Stimulated activated CD4-positive, alpha-beta T cell treated with anti-CD3 and anti-CD28 coated beads, TNF-alpha, amount 100 ng/mL, for 24 hours (primary cell): ENCODE measurements around the gene HACE1.

ENCODE experiments used
- DNase-seq, 3 experiments: peaks; one replicate each; pipeline ENCODE4 v3.0.0-alpha.2; 2020; ENCODE audit warnings: low read depth in 3 of 3

The HACE1 gene

DNA sequence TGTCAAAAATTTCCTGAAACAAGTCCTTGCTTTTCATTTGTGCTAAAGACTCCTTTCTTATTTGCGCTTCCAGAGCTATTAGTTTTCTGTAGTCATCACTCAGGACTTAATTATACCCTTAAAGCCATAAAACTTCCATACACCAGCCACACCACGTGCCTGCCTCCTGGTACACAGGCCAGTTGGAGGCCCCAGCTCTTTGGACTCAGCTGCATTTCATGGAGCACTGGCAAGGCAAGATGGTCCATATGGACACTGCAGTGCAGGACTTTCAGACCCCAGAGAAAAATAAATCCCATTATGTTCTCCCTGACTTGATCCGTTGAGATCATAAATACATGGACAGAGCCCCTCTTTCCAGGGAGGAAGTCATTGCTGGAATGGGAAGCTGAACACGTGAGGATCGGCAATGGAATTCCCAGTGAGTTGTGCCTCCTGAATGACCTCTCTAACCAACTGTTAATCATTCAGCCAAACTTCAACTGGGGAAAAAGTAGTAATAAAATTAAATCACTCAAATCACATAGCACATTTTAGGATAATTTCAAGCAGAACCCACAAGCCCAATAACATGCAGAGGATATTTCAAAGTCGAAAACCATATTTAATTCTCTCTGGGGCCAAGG, 173.1 kb downstream of the HACE1 start:
- no peak for DNase-seq

DNA sequence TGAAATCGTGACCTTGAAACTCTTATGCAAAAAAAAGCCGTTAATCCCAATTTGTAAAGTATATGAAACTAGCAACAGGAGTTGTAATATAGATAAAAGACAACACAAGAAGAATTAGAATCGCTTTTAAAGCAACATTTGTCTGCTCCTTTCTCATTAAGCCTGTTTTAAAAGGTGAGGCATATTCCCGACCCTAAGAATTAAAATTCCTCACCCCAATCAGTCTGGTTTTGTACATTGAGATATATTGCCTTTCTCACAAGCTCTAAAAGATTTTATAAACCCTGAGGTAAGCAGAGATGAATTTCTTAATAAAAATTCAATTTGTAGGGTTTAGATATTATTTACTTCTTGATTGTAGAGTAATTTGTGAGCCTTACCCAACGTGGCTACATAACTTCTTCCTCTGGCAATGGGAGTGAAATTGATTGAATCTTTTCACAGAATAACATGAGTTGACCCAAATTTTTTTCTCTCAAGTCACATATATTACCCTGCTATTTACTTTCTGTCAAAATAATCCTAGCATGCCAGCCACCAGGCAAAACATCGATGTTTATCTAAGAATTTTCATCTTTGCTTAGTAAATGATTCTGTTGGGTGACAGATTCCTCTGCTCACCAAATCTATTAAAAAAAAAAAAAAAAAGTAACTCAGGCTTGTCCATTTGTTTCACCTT, 173.7 kb downstream of the HACE1 start:
- no peak for DNase-seq

DNA sequence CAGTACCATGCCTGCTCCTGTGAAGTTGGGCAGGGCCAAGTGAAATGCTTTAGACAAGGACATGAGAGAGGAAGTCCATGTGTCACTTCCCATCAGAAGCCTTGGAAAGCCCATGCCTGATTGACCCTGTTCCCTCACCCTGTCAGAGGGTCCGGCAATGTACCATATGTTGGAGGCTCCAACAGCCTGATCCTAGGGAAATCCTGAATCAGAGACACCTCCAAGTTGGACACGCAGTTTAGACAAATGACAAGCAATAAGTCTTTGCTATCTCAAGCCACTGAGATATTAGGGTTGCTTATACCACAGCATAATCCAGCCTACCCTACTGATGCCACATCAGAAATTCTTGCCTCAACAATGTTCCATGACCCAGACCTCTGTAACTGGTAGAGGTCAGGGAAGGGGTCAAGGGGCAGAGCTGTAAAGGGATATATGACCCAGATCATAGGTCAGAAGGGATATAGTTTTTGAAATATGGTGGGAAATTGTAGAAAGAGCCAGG, 174.8 kb downstream of the HACE1 start:
- no peak for DNase-seq

DNA sequence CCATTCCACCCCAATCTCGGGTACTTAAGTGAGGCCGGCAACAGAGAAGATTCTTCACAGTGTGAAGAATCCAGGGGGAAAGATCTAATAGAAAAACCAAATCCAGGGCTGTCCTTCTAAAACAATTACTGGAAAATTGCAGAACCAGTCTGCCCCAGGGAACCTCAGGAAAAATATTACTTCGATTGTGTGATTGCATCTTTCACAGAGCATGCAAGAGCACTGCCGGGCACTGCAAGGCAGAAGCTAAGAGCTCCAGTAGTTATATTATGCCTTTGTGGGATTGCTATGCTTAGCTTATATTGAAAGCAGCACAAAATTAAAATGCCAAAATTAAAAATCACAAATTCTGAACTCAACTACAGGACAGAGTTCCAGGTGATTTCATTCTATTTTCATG, 175.9 kb downstream of the HACE1 start:
- no peak for DNase-seq

DNA sequence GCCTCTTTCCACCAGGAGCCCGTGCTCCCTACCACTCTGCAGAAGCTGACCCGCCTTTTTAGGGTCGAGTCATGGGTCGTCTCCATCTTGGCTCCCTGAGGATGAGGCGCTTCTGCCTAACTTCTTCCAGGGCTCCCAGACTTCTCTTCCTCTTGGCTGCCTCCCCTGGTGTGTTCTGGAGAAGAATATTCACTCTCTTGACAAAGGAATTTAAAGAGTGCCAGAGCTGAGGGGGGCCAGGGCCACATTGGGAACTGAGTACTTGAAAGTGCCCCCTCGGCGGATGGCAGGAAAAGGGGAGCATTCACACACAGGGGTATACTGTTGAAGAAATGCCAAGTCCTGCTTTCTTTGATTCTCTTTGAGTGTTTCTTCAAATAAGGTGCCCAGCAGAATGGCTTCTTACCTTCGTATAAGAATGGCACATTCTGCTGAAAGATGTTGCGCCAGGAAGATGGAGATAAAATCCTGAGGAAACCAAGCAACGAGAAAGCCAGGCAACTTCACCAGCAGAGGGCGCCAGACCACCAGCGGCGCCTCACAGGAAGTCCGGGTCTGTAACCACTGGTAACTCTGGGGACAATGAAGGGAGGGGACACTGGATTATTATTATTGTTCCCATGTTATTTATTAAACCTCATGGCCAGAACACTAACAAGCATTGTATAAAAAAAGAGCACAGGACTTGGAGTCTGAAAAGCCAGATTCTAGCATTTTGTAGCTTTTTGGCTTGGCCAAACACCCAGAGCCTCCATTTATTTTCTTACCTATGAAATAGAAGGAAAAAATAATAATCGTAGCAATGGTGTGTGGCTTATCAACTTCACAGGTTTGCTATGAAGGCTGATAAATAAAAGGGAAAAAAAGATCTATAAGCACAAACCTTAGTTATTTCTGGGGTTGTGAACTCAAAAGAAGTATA, 176.7 kb downstream of the HACE1 start:
- peak; percentile 50 to 71 (median 58) for DNase-seq

DNA sequence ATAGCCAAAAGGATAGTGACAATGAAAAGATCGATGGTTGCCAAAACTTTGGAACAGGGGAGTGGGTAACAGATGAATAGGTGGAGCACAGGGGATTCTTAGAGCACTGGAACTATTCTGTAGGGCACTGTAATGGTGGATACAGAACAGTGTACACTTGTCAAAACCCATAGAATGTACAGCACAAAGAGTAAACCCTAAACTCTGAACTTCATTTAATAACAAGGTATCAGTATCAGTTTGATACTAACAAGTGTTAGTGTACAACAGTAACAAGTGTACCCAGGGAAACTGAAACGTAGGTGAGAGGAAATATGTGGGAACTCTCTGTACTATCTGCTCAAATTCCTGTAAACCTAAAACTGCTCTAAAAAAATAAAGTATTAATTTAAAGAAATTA, 179.2 kb downstream of the HACE1 start:
- DNase-seq, result no peak

DNA sequence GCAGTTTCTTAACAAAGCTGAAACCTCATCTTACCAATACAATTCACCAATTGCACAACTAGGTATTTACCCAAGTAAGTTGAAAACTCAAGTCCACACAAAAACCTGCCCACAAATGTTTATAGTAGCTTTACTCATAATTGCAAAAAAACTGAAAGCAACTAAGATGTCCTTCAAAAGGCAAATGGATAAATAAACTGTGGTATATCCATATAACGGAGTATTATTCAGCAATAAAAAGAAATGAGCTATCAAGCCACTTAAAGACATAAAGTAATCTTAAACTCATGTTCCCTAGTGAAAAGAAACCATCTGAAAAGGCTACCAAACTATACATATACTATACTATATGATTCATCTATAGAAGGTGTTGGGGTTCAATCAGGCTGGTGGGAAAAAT, 179.7 kb downstream of the HACE1 start:
- DNase-seq, result no peak
